Measurements from ENCODE around the gene RNF213.

RNF213 gene

GRCh38 chr17:80358131-80358530 is 97.5 kb downstream of the RNF213 start:
- no peak for TF ChIP-seq CTCF (IDR thresholded peaks at IDR 0.05; ENCODE audit: low read length, missing control alignments)
- DNase-seq (ENCODE audit: low read depth) = no peak
- no peak overlapping the region for H3K4me3 ChIP-seq (replicated peaks; ENCODE audit: low read depth, low read length)

- no peak for TF ChIP-seq CTCF (IDR thresholded peaks at IDR 0.05; ENCODE audit: low read length, missing control alignments)
- H3K4me3 ChIP-seq (replicated peaks; ENCODE audit: low read depth, low read length) = no peak overlapping the region
- no peak for DNase-seq (ENCODE audit: low read depth)
Observed at GRCh38 chr17:80358861-80359260, 98.2 kb downstream of the RNF213 start.

- H3K4me3 ChIP-seq (replicated peaks; ENCODE audit: low read depth, low read length) = no peak overlapping the region
- TF ChIP-seq CTCF (IDR thresholded peaks at IDR 0.05; ENCODE audit: low read length, missing control alignments) = no peak
- no peak for DNase-seq (ENCODE audit: low read depth)
Observed at GRCh38 chr17:80359422-80360110, 98.9 kb downstream of the RNF213 start.

- TF ChIP-seq CTCF (IDR thresholded peaks at IDR 0.05; ENCODE audit: low read length, missing control alignments) = no peak
- H3K4me3 ChIP-seq (replicated peaks; ENCODE audit: low read depth, low read length) = no peak overlapping the region
- no peak for DNase-seq (ENCODE audit: low read depth)
Observed at GRCh38 chr17:80360396-80360795, 99.7 kb downstream of the RNF213 start.

GRCh38 chr17:80361495-80362220 is 101.0 kb downstream of the RNF213 start:
- peak; percentile 37 for TF ChIP-seq CTCF (IDR thresholded peaks at IDR 0.05; ENCODE audit: low read length, missing control alignments)
- no peak overlapping the region for H3K4me3 ChIP-seq (replicated peaks; ENCODE audit: low read depth, low read length)
- DNase-seq (ENCODE audit: low read depth) = peak; percentile 32

- H3K4me3 ChIP-seq (replicated peaks; ENCODE audit: low read depth, low read length) = no peak overlapping the region
- peak; percentile 70 for DNase-seq (ENCODE audit: low read depth)
- TF ChIP-seq CTCF (IDR thresholded peaks at IDR 0.05; ENCODE audit: low read length, missing control alignments) = no peak
Observed at GRCh38 chr17:80362428-80363119, 101.9 kb downstream of the RNF213 start.
